GM21723 (cell line): ENCODE results near the gene EXD3.
A peak's percentile ranks its signal among the peaks of the same experiment; 100 is the strongest.

ENCODE experiments used
- ATAC-seq: cut with Tn5 transposase; IDR thresholded peaks from one replicate; pipeline ENCODE4 v1.9.1; 2021; ENCODE audit warnings: mild to moderate bottlenecking, moderate library complexity; ENCODE audit not compliant: unreplicated experiment

Gene EXD3

GRCh38 chr9:137434498-137435380 lies 11.8 kb upstream of the EXD3 start:
- ATAC-seq = no peak

DNA sequence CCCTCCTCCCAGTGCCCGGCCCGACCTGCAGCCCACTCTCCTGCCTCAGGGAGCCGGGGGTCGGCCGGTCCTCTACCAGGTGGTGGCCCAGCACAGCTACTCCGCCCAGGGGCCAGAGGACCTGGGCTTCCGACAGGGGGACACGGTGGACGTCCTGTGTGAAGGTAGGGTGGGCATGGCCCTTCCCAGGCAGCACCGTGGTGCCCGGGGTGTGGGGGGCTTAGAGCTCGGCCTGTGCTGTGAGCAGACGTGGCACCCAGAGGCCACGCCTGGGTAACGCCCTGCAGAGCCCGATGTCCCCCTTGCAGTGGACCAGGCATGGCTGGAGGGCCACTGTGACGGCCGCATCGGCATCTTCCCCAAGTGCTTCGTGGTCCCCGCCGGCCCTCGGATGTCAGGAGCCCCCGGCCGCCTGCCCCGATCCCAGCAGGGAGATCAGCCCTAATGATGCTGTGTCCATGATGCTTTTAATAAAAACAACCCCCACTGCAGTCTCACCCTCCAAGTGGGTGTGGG lies 11.0 kb upstream of the EXD3 start:
- ATAC-seq = no peak

DNA sequence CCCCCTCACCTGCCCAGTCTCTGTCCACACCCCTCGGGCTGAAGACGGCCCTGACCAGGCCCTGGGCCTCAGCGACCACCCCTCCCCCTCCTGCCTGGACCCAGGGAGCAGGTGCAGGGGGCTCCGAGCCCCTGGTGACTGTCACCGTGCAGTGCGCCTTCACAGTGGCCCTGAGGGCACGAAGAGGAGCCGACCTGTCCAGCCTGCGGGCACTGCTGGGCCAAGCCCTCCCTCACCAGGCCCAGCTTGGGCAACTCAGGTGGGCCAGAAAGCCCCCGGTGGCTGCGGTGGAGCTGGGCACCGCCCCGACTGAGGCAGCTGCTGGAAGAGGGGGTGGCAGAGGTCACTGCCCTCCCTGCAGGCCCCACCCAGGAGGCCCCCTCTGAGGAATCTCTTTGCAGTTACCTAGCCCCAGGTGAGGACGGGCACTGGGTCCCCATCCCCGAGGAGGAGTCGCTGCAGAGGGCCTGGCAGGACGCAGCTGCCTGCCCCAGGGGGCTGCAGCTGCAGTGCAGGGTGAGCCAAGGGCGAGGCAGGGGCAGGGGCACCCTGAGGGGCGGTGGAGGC lies 10.5 kb upstream of the EXD3 start:
- ATAC-seq = no peak

GRCh38 chr9:137432687-137433348 lies 9.9 kb upstream of the EXD3 start:
- ATAC-seq = no peak

GRCh38 chr9:137431416-137431931 lies 8.5 kb upstream of the EXD3 start:
- ATAC-seq = no peak

GRCh38 chr9:137430723-137431415 lies 7.9 kb upstream of the EXD3 start:
- no peak for ATAC-seq

DNA sequence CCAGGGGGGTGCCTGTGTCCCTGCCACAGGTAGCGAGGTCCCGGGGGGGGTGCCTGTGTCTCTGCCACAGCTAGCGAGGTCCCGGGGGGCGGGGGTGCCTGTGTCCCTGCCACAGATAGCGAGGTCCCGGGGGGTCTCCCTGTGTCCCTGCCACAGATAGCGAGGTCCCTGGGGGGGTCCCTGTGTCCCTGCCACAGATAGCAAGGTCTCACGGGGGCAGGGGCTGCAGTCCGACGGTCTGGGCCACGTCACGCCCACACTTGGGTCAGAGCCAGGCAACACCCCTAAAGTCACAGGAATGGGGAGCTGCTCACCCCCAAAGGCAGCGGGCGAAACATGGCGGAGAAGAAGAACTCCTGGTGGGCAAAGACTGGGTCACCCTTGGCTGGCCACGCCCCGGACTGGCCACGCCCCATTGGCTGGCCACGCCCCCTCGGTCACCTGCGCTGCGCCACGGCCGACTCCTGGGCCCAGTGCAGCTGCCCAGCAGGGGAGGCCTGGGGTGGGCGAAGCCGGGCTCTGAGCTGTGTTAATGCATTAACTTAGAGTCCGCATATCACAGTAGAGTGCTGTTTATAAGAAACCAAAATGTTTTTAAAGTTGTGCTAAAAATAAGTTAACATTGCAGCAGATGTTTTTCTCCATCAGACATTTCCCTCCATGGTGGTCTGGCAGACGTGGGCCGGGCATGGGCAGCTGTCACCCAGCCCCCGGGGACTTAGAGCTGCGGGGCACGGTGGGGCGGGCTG lies 7.2 kb upstream of the EXD3 start:
- ATAC-seq = no peak

- ATAC-seq = no peak
Observed at GRCh38 chr9:137429546-137429890, 6.6 kb upstream of the EXD3 start.

DNA sequence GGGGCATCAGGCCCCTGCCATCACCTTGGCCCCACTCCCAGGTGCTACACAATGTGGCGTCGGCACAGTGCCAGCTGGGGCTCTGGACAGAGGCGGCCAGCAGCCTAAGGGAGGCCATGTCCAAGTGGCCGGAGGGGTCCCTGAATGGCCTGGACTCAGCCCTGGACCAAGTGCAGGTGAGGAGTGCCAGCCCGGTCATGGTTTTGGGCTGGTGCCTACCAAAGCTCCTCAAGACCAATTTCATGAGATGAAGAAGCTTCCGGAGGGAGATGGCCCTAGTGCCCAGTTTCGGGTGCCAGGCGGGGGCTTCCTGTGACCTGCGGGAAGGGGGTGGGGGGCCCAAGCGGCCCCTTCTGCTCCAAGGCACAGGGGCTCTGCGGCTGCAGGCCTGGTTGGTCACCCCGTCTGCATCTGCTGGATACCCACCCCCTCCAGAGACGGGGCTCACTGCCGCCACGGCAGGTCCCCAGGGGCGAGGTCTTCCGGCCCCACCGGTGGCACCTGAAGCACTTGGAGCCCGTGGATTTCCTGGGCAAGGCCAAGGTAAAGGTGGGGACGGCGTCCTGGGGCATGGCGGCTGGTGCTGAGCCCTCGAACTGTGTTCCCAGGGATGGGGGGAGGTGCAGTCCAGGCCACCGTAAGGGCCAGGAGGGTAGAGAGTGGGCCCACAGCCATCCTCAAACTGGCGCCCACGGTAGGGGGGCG lies 6.0 kb upstream of the EXD3 start:
- no peak for ATAC-seq

DNA sequence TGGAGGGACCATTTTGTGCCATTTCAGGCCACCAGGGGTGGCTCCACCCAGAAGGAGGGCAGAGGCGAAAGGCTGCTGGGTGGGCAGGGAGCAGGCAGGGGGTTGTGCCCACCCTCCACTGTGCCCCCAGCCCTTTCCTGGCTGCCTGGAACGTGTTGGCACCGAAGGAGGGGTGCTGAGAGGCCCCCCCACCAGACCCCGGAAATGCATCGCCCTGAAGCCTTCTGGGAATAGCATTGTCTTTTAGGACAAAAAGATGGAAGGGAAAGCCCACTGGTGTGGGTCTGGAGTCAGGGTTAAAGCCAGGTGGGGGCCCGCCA lies 5.3 kb upstream of the EXD3 start:
- no peak for ATAC-seq

DNA sequence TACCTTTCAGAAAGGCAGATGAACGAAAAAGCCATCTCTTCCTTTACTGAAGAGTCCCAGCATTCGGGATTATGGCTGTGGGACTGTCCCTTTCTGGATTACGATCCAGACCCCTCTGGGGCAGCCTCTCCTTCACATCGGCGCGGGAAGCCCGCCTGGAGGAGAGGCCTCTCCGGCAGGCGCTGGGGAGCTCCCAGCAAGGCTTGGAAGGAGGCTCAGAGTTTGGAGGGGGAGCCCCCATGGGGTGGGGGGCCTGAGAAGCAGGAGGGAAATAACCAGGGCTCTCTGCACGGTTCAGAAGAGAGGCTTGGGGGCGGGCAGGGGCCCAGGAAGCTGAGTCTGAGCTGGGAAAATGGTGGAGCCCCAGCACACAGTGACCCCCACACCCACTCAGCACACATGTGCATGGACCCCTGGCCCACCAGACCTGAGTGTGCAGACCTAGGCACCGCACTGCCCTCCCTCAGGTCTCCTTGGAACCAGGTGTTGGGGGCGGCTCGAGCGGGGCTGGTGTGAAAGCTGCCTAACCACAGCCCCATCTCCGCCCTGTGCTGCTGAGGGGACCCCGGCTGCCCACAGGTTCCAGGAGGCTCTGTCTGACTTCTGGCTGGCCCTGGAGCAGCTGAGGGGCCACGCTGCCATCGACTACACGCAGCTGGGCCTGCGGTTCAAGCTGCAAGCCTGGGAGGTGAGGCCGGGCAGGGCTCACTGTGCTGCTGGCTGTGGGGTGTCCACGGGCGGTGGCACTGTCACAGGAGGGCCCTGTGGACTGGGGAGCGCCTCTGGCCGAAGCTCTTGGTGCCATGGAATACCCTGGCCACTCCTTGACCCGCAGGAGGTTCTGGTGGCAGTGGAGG lies 4.7 kb upstream of the EXD3 start:
- no peak for ATAC-seq

- no peak for ATAC-seq
Observed at GRCh38 chr9:137426018-137426681, 3.2 kb upstream of the EXD3 start.

- ATAC-seq = peak; percentile 21
Observed at GRCh38 chr9:137423514-137424291, 741 bp upstream of the EXD3 start.

GRCh38 chr9:137421838-137422603 lies 941 bp downstream of the EXD3 start:
- ATAC-seq = no peak

- no peak for ATAC-seq
Observed at GRCh38 chr9:137417161-137418021, 5.6 kb downstream of the EXD3 start.

DNA sequence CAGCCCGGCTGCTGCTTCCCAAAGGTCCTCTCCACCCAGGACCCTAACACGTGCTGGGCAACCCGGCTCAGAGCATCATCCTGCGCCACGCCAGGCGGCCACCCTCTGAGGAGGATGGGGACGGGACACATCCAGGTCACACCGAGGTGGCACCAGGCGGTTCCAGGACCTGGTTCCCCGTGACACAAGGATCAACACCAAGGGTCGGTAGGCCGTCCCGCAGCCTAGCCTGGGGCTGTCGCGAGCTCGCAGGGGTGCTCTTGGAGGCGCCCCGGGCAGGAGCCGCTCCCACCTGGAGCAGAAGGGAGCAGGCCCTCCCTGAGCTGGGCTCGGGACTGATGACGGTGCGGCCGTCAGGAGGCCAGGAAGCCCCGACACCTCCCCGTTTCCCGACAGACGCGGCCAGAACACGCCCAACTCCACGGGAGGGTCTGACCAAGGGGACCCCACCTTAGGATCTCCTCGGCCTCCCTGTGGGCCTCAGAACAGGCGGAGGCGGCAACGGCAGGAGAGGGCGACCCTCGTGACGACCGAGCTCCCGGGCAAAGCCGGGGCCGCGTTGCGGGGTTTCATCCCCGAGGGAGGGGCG lies 6.3 kb downstream of the EXD3 start:
- ATAC-seq = no peak
